HepG2 (cell line): ENCODE measurements around the gene HS3ST3B1. TPM values are rescaled to one million over a fixed set of nuclear protein-coding genes. Genes with fewer than 3 reads are reported as not detected.

Experiments used
- ASH2L ChIP-seq: fragments of 300-600, 200-600 bp; sonication (generic); IDR thresholded peaks from 2 replicates; pipeline ENCODE4 v1.7.0; 2017; ENCODE audit warnings: low read depth, mild to moderate bottlenecking, moderate library complexity, mixed read lengths, low read length; ENCODE audit not compliant: insufficient read length
- ATF3 ChIP-seq: sonication (generic); formaldehyde crosslinking; IDR thresholded peaks from 2 replicates; pipeline ENCODE4 v1.4.0; 2020; ENCODE audit warnings: missing genetic modification reagents
- CREB3 ChIP-seq: sonication (generic); formaldehyde crosslinking; IDR thresholded peaks from 2 replicates; pipeline ENCODE4 v1.5.0; 2020; ENCODE audit warnings: missing genetic modification reagents
- EHMT2 ChIP-seq: fragments of 200-600 bp; sonication (generic); IDR thresholded peaks from 2 replicates; pipeline ENCODE4 v1.7.0; 2017; ENCODE audit warnings: antibody characterized with exemption, low read depth, low read length, borderline replicate concordance
- ELF4 ChIP-seq: sonication (generic); formaldehyde crosslinking; IDR thresholded peaks from 2 replicates; pipeline ENCODE4 v1.5.0; 2020; ENCODE audit warnings: missing genetic modification reagents, mild to moderate bottlenecking, moderate library complexity, borderline replicate concordance
- HDAC1 ChIP-seq: sonication (generic); formaldehyde crosslinking; IDR thresholded peaks from 2 replicates; pipeline ENCODE4 v1.5.1; 2020; ENCODE audit warnings: mild to moderate bottlenecking, missing genetic modification reagents
- HOXA7 ChIP-seq: sonication (generic); formaldehyde crosslinking; IDR thresholded peaks from 2 replicates; pipeline ENCODE4 v1.8.1; 2022; ENCODE audit warnings: mild to moderate bottlenecking, missing genetic modification reagents, moderate library complexity
- KDM1A ChIP-seq: IDR thresholded peaks from 2 replicates; pipeline ENCODE4 v1.6.1; 2016; ENCODE audit warnings: missing compliant biosample characterization
- KDM5A ChIP-seq: fragments of 200-600 bp; sonication (generic); IDR thresholded peaks from 2 replicates; pipeline ENCODE4 v1.7.0; 2018; ENCODE audit warnings: antibody characterized with exemption, mild to moderate bottlenecking, low read length, borderline replicate concordance
- MED8 ChIP-seq: sonication (generic); formaldehyde crosslinking; IDR thresholded peaks from 2 replicates; pipeline ENCODE4 v1.8.1; 2023; ENCODE audit warnings: mild to moderate bottlenecking, missing genetic modification reagents; ENCODE audit not compliant: insufficient replicate concordance
- MTF1 ChIP-seq: sonication (generic); formaldehyde crosslinking; IDR thresholded peaks from 2 replicates; pipeline ENCODE4 v1.5.0; 2020; ENCODE audit warnings: missing genetic modification reagents
- NFIB ChIP-seq: sonication (generic); formaldehyde crosslinking; IDR thresholded peaks from 2 replicates; pipeline ENCODE4 v1.9.0; 2021; ENCODE audit warnings: missing genetic modification reagents, mild to moderate bottlenecking, borderline replicate concordance
- NFYB ChIP-seq: sonication (generic); formaldehyde crosslinking; IDR thresholded peaks from 2 replicates; pipeline ENCODE4 v1.4.0; 2020; ENCODE audit warnings: missing genetic modification reagents
- NPAS2 ChIP-seq: sonication (generic); formaldehyde crosslinking; IDR thresholded peaks from 2 replicates; pipeline ENCODE4 v1.8.0; 2022; ENCODE audit warnings: mild to moderate bottlenecking, missing genetic modification reagents, borderline replicate concordance
- RBAK ChIP-seq: sonication (generic); formaldehyde crosslinking; IDR thresholded peaks from 2 replicates; pipeline ENCODE4 v1.5.1; 2020; ENCODE audit warnings: mild to moderate bottlenecking, missing genetic modification reagents
- RCOR2 ChIP-seq: IDR thresholded peaks from 2 replicates; pipeline ENCODE4 v1.6.1; 2016; ENCODE audit warnings: missing biosample characterization, missing genetic modification reagents
- RFXANK ChIP-seq: IDR thresholded peaks from 2 replicates; pipeline ENCODE4 v1.6.1; 2016
- SP1 ChIP-seq, 2 experiments: fragments of 450-650 bp in 1 of 2; sonication (generic) in 1 of 2; formaldehyde crosslinking in 1 of 2; IDR thresholded peaks; 2 replicates each; pipeline versions ENCODE4 v1.4.0 to v1.6.1; 2016 to 2020; ENCODE audit warnings: missing genetic modification reagents in 1 of 2
- TEAD3 ChIP-seq: optimal IDR thresholded peaks from 2 replicates; pipeline ENCODE3; 2016; ENCODE audit warnings: borderline replicate concordance
- ZEB1 ChIP-seq: IDR thresholded peaks from 2 replicates; pipeline ENCODE4 v1.6.1; 2012; ENCODE audit warnings: mild to moderate bottlenecking, low read depth, inconsistent platforms; ENCODE audit not compliant: insufficient replicate concordance
- ZNF256 ChIP-seq: sonication (generic); formaldehyde crosslinking; conservative IDR thresholded peaks from 2 replicates; pipeline ENCODE4 v1.4.0; 2020; ENCODE audit warnings: missing genetic modification reagents
- ZNF414 ChIP-seq: sonication (generic); formaldehyde crosslinking; IDR thresholded peaks from 2 replicates; pipeline ENCODE4 v1.5.0; 2020; ENCODE audit warnings: missing genetic modification reagents
- ZNF468 ChIP-seq: sonication (generic); formaldehyde crosslinking; IDR thresholded peaks from 2 replicates; pipeline ENCODE4 v1.8.0; 2022; ENCODE audit warnings: mild to moderate bottlenecking, moderate library complexity, missing genetic modification reagents
- ZNF598 ChIP-seq: sonication (generic); formaldehyde crosslinking; IDR thresholded peaks from 2 replicates; pipeline ENCODE4 v1.5.1; 2020; ENCODE audit warnings: mild to moderate bottlenecking, missing genetic modification reagents, borderline replicate concordance
- ZNF672 ChIP-seq: sonication (generic); formaldehyde crosslinking; IDR thresholded peaks from 2 replicates; pipeline ENCODE4 v1.8.1; 2022; ENCODE audit warnings: missing genetic modification reagents
- ZNF678 ChIP-seq: sonication (generic); formaldehyde crosslinking; IDR thresholded peaks from 2 replicates; pipeline ENCODE4 v1.4.0; 2020; ENCODE audit warnings: mild to moderate bottlenecking, missing genetic modification reagents
- ZNF713 ChIP-seq: sonication (generic); formaldehyde crosslinking; IDR thresholded peaks from 2 replicates; pipeline ENCODE4 v1.4.0; 2020; ENCODE audit warnings: mild to moderate bottlenecking, missing genetic modification reagents
- ZNF776 ChIP-seq: sonication (generic); formaldehyde crosslinking; IDR thresholded peaks from 2 replicates; pipeline ENCODE4 v1.4.0; 2020; ENCODE audit warnings: mild to moderate bottlenecking, missing genetic modification reagents
- ZNF878 ChIP-seq: sonication (generic); formaldehyde crosslinking; IDR thresholded peaks from 2 replicates; pipeline ENCODE4 v1.8.1; 2023; ENCODE audit warnings: mild to moderate bottlenecking, missing genetic modification reagents, moderate library complexity
- polyA plus RNA-seq, 8 experiments: library from polyadenylated mRNA; depleted of rRNA in 3 of 8; stranded (reverse) in 7 of 8; unstranded in 1 of 8; fragments of >200 nt; fragmentation: Illumina TruSeq in 4 of 8; extraction: Trizol in 4 of 8; gene quantifications; 2 replicates each; pipeline versions ENCODE4 v1.2.1 to v1.2.3, GENCODE V29; 2011 to 2016; ENCODE audit warnings: low read depth in 4 of 8, missing spikeins in 1 of 8, mixed read lengths in 1 of 8; ENCODE audit not compliant: insufficient read depth in 1 of 8
- total RNA-seq, 5 experiments: library from RNA; depleted of rRNA; stranded (reverse); fragments of >200 nt; fragmentation: Illumina TruSeq; extraction: Trizol; gene quantifications; 2 replicates each; pipeline ENCODE4 v1.2.3, GENCODE V29; 2016; ENCODE audit warnings: low read depth in 1 of 5

Gene HS3ST3B1
- total and polyA plus RNA-seq, 2 of the 13 experiments (the other 11 are each of a cell fraction or from before 2014, with no cell fraction given) = 15.7 to 39.5 TPM

- TF ChIP-seq ATF3 (0 out of 2 replicates have a peak, but pooled peaks have one; percentile 25), RCOR2 (no peak), ZNF468 (no peak), ZNF878 (peak; percentile 74), CREB3 (CRISPR knock-in tag) (peak; percentile 90), ZNF256 (CRISPR knock-in tag) (0 out of 2 replicates have a peak, but pooled peaks have one; percentile 72), ZNF713 (CRISPR knock-in tag) (0 out of 2 replicates have a peak, but pooled peaks have one; percentile 57), RBAK (0 out of 2 replicates have a peak, but pooled peaks have one; percentile 52), ZNF678 (CRISPR knock-in tag) (no peak), ZNF672 (no peak), KDM5A (no peak), KDM1A (CRISPR knock-in tag) (no peak), TEAD3 (CRISPR knock-in tag) (peak; percentile 75), MTF1 (0 out of 2 replicates have a peak, but pooled peaks have one; percentile 25), ASH2L (peak; percentile 97), ZNF776 (CRISPR knock-in tag) (peak; percentile 76; the same call in 1 of the 2 replicates), HDAC1 (peak; percentile 92), ZNF414 (CRISPR knock-in tag) (peak; percentile 94), SP1 (IDR thresholded peaks at IDR 0.05) (peak; percentile 41; the same call in 1 of the 2 replicates), SP1 (CRISPR knock-in tag; IDR thresholded peaks at IDR 0.05) (peak; percentile 93), NFYB (CRISPR knock-in tag) (peak; percentile 89), ZEB1 (peak; percentile 62), NPAS2 (CRISPR knock-in tag) (no peak), ZNF598 (CRISPR knock-in tag) (peak; percentile 72; the same call in 1 of the 2 replicates), NFIB (CRISPR knock-in tag) (no peak), HOXA7 (no peak), EHMT2 (no peak), ELF4 (CRISPR knock-in tag) (no peak), MED8 (no peak), RFXANK (CRISPR knock-in tag) (0 out of 2 replicates have a peak, but pooled peaks have one; percentile 72)
Measured at GRCh38 chr17:14308965-14309879, 8.3 kb downstream of the HS3ST3B1 start (continued).
